SIG-M5 (cell line): Measurements from ENCODE around the gene UVSSA.
"Not testable (repeated sequence)": the region's sequence is repeated elsewhere in the genome, so short reads cannot be mapped to it uniquely, and the experiment has no call there.

ENCODE experiments used
- DNase-seq: peaks from one replicate; lab custom pipeline; 2025; lab: John Stamatoyannopoulos, UW

UVSSA gene

DNA sequence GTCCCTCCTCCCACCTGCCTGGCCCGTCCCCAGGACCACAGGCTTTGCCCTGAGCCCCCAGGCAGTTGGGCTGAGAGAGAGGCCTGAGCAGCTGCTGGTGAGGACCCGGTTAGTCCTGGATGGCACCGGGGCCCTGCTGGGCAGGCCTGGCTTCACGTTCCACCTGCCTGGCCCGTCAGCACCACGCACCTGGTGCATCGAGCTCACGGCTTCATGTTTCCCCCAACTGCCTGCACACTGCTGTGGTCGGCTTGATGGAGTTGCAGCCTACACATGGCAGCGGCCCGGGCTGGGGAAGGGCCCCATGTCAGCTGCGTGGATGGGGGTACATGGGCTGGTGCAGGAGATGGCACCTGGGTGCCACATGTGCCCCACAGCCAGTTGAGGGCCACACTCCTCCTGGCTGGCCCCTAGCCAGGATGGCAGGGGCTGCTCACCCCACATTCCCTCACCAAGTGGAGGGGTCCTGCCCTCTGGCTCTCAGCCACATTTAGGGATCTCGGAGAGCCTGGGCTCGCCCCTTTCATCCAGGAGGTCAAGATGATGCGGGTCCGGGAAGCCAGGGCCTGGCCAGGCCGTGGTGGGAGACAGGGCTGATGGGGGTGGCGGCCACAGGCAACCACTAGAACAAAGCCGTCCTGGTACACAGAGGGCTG, 30.7 kb downstream of the UVSSA start:
- no peak for DNase-seq

DNA sequence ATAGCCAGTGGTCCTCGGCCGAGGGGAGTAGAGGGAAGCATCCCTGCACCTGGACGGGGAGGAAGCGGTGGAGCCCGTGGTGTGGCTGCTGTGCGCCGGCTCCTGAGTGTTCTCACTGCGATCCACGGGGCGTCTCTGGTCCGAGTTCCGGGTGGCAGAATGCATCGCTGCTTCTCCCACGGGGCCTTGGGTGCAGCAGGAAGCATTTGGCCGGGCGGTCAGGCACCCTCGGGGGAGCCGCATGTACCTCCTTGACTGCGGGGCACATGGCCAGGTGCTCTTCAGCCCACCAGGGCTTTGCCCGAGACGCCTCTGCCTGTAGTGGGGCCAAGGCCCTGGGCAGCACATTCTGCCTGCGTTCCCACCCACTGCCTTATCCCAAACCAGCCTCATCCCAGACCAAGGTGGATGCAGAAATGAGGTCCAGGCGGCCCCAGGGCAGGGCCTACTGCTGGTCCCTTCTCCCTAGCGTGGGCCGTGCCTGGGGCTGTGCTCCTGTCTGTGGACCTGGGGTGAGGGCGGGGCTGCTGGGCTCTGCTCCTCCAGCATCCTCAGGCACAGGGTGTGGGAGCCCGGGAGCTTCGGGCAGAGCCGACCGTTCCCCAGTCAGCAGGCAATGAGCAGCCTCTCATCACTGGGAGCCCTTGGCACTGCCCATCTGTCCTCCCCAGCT, 31.7 kb downstream of the UVSSA start:
- no peak for DNase-seq

DNA sequence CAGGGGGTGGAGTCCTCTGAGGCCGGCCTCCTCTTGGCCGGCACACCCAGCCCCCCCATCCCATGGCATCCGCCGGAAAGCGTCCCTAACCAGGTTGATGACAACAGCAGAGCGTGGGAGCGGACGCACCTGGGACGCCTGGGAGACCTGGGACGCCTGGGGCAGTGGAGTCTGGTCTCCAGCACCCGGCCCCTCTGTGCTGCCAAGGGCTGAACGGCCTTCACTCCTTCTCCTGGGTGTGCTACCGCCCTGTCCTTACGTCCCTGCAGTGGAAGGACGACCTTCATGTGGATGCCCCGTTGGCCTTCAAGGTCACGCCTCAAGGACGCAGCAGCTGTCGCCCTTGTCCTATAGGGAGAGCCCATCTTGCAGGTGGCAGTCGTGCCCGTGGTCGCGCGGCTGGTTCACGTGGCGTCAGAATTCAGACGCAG, 32.4 kb downstream of the UVSSA start:
- no peak for DNase-seq

DNA sequence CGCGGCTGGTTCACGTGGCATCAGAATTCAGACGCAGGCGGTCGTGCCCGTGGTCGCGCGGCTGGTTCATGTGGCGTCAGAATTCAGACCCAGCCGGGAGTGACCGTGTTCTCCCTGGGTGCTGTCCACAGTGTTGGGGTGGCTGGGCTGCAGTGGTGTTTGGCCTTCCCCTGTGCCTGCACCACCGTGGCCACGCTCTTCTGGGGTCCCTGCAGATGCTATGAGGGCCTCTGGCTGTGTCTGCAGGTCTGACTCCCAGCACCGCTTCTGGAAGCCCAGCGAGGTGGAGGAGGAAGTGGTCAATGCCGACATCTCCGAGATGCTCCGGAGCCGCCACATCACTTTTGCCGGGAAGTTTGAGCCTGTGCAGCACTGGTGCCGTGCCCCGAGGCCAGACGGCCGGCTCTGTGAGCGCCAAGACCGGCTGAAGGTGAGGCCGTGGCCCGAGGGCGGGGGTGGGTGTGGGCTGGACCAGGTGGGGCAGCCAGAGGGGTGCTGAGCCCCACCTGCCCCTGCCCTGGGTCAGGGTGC, 32.9 kb downstream of the UVSSA start:
- no peak for DNase-seq

DNA sequence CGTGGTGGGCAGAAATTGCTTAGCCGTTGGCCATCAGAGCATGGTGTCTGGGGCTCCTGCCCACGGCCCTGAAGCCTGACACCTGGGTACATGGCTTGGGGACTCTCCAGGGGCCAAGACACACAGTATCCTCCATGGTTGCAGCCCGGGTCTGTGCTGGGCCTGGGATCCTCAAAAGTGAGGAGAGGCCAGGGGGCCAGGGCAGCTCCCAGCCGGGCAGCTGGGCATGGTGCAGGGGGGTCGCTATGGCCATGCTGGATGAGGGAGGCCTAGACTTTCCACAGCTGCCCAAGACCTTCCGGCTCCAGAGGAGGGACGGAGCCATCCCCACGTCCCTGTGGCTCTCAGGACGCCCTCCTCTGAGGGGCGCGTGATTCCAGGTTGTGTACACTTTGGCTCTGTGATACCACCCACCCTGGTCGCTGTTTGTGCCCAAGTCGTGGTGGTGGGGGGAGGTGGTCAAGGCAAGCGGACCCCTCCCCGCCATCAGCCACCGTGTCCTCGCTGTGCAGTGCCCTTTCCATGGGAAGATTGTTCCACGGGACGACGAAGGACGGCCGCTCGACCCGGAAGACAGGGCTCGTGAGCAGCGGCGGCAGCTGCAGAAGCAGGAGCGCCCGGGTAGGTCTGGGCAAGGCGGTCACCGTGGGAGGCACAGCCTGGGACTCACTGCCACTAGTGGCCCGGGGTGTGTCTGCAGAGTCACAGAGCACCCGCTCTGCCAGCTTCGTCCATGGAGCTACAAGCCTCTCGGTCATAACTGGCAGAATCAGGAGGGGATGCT, 33.6 kb downstream of the UVSSA start:
- no peak for DNase-seq

GRCh38 chr4:1381181-1381621, 34.2 kb downstream of the UVSSA start:
- no peak for DNase-seq

GRCh38 chr4:1381944-1382541, 35.0 kb downstream of the UVSSA start:
- no peak for DNase-seq

DNA sequence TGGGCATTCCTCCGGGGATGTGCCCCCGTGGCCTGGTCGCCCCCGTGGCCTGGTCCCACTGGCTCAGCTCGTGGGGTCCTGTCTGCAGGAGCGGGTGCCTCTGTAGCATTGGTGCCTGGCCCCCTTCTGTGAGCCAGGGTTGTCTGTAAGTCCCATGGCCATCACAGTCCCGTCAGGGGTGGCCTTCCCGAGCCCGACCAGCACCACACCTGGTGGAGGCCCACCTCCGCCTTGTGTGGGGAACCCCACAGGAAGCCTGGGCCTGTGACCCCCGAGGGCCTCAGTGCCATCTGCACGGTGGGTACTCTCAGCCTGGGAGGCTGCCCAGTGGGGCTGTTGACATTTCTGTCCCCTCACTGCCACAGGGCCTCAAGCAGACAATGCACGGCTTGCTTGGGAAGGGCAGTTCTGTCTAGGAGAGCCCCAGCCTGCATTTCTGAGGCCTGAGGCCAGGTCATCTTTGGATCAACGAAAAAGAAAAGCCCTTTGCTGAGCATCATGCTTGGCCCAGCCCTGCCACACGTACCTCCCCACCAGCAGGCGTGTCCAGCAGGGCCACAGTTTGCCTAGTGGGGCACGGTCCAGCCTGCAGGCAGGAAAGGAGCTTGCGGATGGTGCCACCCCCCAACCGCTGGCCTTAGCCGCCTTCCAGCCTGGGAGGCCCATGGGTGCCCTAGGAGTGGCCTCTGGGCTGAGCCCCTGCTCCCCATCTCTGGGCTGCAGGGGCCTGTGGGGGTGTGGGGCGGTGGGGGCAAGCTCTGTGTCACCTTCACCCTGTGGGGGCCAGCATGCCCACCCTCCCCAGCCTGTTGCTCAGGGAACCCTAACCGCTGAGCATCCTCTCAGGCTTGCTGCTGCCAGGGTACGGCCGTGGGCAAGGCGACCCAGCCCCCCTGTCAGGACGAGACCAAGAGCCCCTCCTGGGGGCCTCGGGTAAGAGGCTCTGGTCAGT, 36.0 kb downstream of the UVSSA start:
- DNase-seq, result no peak

DNA sequence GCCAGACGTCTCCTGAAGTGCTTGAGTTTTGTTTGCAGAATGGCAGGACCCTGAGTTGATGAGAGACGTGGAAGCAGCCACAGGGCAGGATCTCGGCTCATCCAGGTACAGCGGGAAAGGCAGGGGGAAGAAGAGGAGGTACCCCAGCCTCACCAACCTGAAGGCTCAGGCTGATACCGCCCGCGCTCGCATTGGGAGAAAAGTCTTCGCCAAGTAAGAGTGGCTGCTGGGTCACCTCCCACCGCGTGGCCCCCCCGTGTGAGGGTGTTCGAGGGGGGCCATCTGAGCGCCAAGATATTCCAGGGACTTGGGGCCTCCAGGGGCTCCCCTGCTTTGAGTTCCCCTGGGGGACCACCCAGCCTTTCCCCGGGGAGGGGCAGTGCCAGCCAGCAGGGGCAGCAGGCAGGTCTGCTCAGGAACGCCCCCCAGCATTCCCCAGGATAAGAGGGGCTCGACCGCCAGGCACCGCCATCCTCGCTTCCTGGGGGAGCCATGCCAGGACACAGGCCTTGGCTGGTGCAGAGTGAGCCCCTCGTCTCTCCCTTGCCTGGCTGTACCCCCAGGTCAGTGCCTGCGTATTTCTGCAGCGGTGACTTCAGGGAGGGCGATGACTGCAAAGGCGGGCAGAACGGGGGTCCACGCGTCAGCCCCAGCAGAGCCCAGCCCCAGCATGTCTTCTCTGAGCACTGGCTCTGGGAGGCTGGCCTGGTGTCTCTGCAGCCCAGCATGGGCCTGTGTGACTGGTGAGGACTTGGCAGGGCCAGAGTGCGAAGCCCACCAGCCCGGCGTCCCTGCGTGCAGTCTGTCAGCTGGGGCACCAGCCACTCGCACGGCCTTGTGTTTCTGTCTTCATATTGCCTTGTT, 37.0 kb downstream of the UVSSA start:
- DNase-seq, result no peak

DNA sequence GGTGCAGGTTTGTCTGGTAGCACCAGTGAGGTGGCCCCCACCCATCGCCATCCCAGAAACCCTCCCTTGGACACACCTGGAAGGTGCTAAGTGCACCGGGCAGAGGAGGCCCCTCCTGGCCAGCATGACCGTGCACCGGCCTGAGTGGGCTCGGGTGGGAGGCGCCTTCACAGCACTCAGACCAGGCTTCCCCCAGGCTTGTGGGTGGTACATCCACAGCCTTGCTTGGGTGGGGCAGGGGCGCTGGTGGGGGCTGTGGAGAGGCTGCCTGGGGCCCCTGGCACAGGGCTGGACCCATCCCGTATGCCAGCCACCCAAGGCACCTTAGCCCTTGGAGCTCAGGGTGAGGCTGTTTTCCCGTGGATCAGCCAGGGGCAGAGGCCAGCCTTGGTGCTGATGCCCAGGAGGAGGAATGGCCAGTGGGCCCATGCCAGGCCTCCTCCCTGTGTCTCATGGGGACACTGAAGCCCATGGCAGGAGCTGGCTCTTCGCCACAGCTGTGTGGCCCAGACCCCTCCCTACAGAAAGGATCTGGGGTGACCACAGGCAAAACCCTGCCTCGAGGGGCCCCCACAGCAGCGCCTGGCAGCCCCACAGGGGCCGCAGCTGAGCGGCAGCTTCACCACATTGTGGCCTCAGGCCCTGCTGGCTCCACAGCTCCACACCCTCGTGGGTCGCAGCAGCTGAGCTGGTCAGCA, 37.8 kb downstream of the UVSSA start:
- no peak for DNase-seq

DNA sequence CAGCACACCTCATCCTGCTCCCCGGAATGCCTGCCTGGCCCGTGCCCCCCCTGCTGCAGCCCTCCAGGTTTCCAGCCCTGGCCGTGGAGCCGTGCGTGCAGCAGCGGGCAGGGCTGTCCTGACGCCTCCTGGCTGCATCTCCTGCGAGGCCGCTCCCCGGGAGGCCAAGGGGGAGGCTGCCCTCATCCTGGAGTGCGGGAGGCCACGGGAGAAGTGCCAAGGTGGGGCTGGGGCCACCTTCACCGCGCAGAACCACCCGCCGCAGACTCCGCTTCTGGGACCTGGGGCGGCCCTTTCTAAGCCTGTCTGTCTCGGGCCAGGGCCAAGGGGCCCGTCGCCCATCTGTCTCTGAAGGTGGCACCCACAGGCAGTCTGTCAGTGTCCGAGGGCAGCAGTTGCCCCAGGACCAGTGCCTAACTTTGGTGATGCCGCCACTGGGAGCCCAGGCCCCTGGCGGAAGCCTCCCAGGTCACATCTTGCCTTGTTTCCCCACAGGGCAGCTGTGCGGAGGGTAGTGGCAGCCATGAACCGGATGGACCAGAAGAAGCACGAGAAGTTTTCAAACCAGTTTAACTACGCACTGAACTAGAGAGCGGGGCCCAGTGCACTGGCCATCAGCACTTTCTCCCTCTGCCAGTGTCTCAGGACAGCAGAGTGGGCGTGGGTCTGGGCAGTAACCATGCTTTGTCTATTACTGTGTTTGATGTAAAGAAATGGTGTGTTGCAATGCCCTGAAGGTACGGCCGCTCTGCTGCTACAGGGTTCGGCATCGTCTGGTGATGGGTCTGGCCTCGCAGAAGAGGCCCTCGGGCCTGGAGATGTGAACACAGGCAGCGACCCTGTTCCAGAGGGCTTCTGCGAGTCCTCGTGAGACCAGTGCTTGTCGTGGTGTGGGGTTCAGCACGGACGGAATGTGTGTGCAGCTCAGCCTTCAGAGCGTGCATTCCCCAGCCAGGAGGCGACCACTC, 38.6 kb downstream of the UVSSA start:
- no peak for DNase-seq

- DNase-seq, result not testable (repeated sequence)
Observed at GRCh38 chr4:1393363-1393762, 46.4 kb downstream of the UVSSA start.

DNA sequence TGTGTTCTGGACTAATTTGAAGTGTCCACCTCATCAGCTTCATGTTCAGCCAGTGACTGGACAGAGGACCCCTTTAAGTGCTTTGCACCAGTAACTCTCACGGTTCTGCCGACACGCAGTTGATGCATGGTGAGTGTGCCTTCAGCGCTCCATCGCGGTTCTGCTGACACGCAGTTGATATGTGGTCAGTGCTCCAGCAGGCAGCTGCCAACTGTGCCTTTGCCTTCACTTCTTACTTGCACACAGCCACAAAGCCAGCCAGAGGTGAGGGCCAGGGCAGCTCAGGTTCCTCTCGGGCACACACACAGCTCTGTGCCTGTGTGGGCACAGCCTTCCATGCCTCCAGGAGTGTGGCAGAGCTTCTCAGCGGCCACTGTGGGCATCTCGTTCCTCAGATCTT, 46.9 kb downstream of the UVSSA start:
- DNase-seq, result no peak

DNA sequence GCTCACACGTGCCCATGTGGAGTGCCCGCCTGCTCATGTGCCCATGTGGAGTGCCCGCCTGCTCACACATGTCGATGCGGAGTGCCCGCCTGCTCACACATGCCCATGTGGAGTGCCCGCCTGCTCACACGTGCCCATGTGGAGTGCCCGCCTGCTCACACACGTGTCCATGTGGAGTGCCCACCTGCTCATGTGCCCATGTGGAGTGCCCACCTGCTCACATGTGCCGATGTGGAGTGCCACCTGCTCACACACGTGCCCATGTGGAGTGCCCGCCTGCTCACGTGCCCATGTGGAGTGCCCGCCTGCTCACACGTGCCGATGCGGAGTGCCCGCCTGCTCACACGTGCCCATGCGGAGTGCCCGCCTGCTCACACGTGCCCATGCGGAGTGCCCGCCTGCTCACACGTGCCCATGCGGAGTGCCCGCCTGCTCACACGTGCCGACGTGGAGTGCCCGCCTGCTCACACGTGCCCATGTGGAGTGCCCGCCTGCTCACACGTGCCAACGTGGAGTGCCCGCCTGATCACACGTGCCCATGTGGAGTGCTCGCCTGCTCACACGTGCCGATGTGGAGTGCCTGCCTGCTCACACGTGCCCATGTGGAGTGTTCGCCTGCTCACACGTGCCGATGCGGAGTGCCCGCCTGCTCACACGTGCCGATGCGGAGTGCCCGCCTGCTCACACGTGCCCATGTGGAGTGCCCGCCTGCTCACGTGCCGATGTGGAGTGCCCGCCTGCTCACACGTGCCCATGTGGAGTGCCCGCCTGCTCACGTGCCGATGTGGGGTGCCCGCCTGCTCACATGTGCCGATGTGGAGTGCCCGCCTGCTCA, 47.8 kb downstream of the UVSSA start:
- not testable (repeated sequence) for DNase-seq

DNA sequence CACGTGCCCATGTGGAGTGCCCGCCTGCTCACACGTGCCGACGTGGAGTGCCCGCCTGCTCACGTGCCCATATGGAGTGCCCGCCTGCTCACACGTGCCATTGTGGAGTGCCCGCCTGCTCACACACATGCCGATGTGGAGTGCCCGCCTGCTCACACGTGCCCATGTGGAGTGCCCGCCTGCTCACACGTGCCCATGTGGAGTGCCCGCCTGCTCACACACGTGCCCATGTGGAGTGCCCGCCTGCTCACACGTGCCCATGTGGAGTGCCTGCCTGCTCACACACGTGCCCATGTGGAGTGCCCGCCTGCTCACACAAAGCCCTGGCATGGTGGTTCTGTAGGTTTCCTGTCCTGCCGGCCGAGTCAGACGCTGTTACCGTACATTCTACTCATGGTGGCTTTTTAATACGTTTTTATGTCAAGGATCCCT, 48.4 kb downstream of the UVSSA start:
- DNase-seq, result not testable (repeated sequence)

DNA sequence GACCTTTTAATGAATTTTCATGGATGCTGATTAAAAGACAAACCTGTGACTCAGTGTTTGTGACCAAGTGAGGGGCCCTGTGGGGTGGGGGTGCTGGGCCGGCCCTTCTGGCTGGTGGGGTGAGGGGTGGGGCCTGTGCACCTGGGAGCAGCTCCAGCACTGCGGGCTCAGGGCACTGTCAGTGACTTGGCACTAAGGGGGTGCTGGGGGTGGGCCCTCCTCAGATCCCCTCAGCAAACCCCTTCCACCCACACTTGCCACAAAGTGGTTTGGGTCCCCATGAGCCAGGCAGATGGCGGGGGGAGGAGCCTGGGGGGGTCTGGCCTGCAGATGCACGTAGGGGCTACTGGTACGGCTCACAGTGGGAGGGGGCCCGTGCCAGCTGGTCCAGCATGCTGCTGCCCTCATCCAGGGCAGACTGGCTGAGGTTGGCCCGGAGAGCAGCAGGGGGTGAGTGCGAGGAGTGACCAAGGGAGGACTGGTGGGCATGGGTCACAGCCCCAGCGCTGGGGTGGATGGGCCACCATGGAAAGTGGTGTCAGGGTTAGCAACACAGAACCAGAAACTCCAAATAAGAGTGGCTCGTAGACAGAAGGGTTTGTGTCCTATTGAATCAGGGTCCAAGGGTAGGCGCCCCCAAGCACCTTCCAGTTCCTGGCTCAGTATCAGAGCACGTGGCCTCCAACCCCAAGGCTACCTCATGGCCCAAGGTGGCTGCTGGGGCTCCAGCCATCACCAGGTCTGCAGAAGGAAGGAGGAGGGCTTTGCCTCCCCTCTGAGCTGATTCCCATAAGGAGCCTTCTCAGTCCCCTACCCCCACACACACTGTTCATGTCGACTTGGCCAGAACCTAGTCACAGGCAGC, 49.2 kb downstream of the UVSSA start:
- DNase-seq, result no peak
